NT2/D1 (cell line): ENCODE measurements around the gene ST6GALNAC2.

Experiments
- SUZ12 ChIP-seq: IDR thresholded peaks from 2 replicates; pipeline ENCODE4 v1.6.1; 2011; ENCODE audit not compliant: insufficient read length, insufficient read depth; ENCODE audit errors: extremely low read depth
- YY1 ChIP-seq: IDR thresholded peaks from 2 replicates; pipeline ENCODE4 v1.6.1; 2011; ENCODE audit not compliant: insufficient read length, insufficient read depth
- ZNF274 ChIP-seq: IDR thresholded peaks from 2 replicates; pipeline ENCODE4 v1.6.1; 2011; ENCODE audit warnings: mild to moderate bottlenecking, low read depth, low read length

- no peak for TF ChIP-seq YY1
- no peak for TF ChIP-seq ZNF274
- no peak for TF ChIP-seq SUZ12
These were observed 64.4 kb downstream of the ST6GALNAC2 start for GRCh38 chr17:76521262-76521661.
